Measurements from ENCODE around the gene FNIP1.
"Not testable (repeated sequence)": the region's sequence is repeated elsewhere in the genome, so short reads cannot be mapped to it uniquely, and the experiment has no call there.

Gene FNIP1

GRCh38 chr5:131749723-131750470 lies 46.9 kb downstream of the FNIP1 start:
- no peak for DNase-seq (ENCODE audit: low spot score)

GRCh38 chr5:131749138-131749537 lies 47.7 kb downstream of the FNIP1 start:
- DNase-seq (ENCODE audit: low spot score) = no peak

GRCh38 chr5:131747180-131748105 lies 49.4 kb downstream of the FNIP1 start:
- DNase-seq (ENCODE audit: low spot score) = no peak

- no peak for DNase-seq (ENCODE audit: low spot score)
Observed at GRCh38 chr5:131746423-131746822, 50.4 kb downstream of the FNIP1 start.

- no peak for DNase-seq (ENCODE audit: low spot score)
Observed at GRCh38 chr5:131745703-131746102, 51.1 kb downstream of the FNIP1 start.

GRCh38 chr5:131745155-131745554 lies 51.7 kb downstream of the FNIP1 start:
- DNase-seq (ENCODE audit: low spot score) = no peak

- DNase-seq (ENCODE audit: low spot score) = no peak
Observed at GRCh38 chr5:131740477-131740876, 56.3 kb downstream of the FNIP1 start.

- DNase-seq (ENCODE audit: low spot score) = no peak
Observed at GRCh38 chr5:131735393-131735792, 61.4 kb downstream of the FNIP1 start.

GRCh38 chr5:131734939-131735338 lies 61.9 kb downstream of the FNIP1 start:
- DNase-seq (ENCODE audit: low spot score) = not testable (repeated sequence)

- DNase-seq (ENCODE audit: low spot score) = not testable (repeated sequence)
Observed at GRCh38 chr5:131729292-131729691, 67.5 kb downstream of the FNIP1 start.

GRCh38 chr5:131724089-131724488 lies 72.7 kb downstream of the FNIP1 start:
- DNase-seq (ENCODE audit: low spot score) = not testable (repeated sequence)

GRCh38 chr5:131720714-131721113 lies 76.1 kb downstream of the FNIP1 start:
- DNase-seq (ENCODE audit: low spot score) = no peak

- DNase-seq (ENCODE audit: low spot score) = no peak
Observed at GRCh38 chr5:131719564-131719963, 77.3 kb downstream of the FNIP1 start.

GRCh38 chr5:131718487-131719014 lies 78.3 kb downstream of the FNIP1 start:
- DNase-seq (ENCODE audit: low spot score) = no peak

GRCh38 chr5:131717164-131717563 lies 79.7 kb downstream of the FNIP1 start:
- not testable (repeated sequence) for DNase-seq (ENCODE audit: low spot score)

GRCh38 chr5:131716650-131717049 lies 80.2 kb downstream of the FNIP1 start:
- no peak for DNase-seq (ENCODE audit: low spot score)

GRCh38 chr5:131710391-131710790 lies 86.4 kb downstream of the FNIP1 start:
- no peak for DNase-seq (ENCODE audit: low spot score)

- DNase-seq (ENCODE audit: low spot score) = no peak
Observed at GRCh38 chr5:131709043-131709442, 87.8 kb downstream of the FNIP1 start.

GRCh38 chr5:131706281-131706680 lies 90.5 kb downstream of the FNIP1 start:
- DNase-seq (ENCODE audit: low spot score) = no peak

GRCh38 chr5:131694926-131695325 lies 101.9 kb downstream of the FNIP1 start:
- DNase-seq (ENCODE audit: low spot score) = no peak

GRCh38 chr5:131693894-131694293 lies 102.9 kb downstream of the FNIP1 start:
- no peak for DNase-seq (ENCODE audit: low spot score)

GRCh38 chr5:131685516-131686171 lies 111.2 kb downstream of the FNIP1 start:
- no peak for DNase-seq (ENCODE audit: low spot score)
